HCT116 (cell line): ENCODE measurements around the gene FOXF1. TPM values are rescaled to one million over a fixed set of nuclear protein-coding genes. Genes with fewer than 3 reads are reported as not detected.
A peak's percentile ranks its signal among the peaks of the same experiment; 100 is the strongest.

ENCODE experiments used
- ATAC-seq: fragments of 200-7000 bp; cut with Tn5 transposase; 2 replicates; pipeline ENCODE4 v1.9.1; 2020; ENCODE audit warnings: mild to moderate bottlenecking, moderate library complexity
- BruUV-seq: library from RNA; stranded (reverse); fragments of 400-500 nt; replicated peaks from 2 replicates; lab custom pipeline; 2021; lab: Mats Ljungman, UMichigan
- CTCF ChIA-PET: fragments of 300-600 bp; sonication (Branson Sonifier 250); formaldehyde crosslinking; loops from one replicate; lab custom pipeline; 2021; ENCODE audit warnings: antibody characterized with exemption; lab: Charles Lee
- POLR2A ChIA-PET: fragments of 300-600, 350-600 bp; sonication (Branson Sonifier 250); formaldehyde crosslinking; loops from one replicate; lab custom pipeline; 2021; ENCODE audit warnings: antibody characterized with exemption; lab: Charles Lee
- RAD21 ChIA-PET, 2 experiments: fragments of 300-600 bp; sonication (Branson Sonifier 250); formaldehyde crosslinking; loops; one replicate each; lab custom pipeline; 2023; ENCODE audit warnings: low total read pairs in 2 of 2; ENCODE audit not compliant: uncharacterized antibody in 2 of 2, unreplicated experiment in 2 of 2, low non-redundant PET in 1 of 2; lab: Charles Lee
- DNase-seq: peaks from one replicate; pipeline ENCODE4 v3.0.0-alpha.2; 2010; ENCODE audit warnings: low read depth, low spot score
- H2AFZ ChIP-seq: fragments of 200-600 bp; shearing (Covaris generic), sonication (generic); 2 replicates; pipeline ENCODE4 v1.6.1; 2017; ENCODE audit warnings: low read depth, mixed run types, mixed read lengths, antibody characterized with exemption, low read length; ENCODE audit not compliant: poor library complexity, severe bottlenecking
- H3K27ac ChIP-seq: 2 replicates; pipeline ENCODE4 v1.5.1; 2012; ENCODE audit warnings: low read depth, low read length
- H3K27me3 ChIP-seq: fragments of 200-600 bp; sonication (generic); 2 replicates; pipeline ENCODE4 v1.6.1; 2016; ENCODE audit warnings: mixed run types, low read length, mixed read lengths; ENCODE audit not compliant: insufficient read depth
- H3K36me3 ChIP-seq, 2 experiments: fragments of 200-500 bp in 1 of 2; fragments of 200-600 bp in 1 of 2; sonication (Bioruptor generic) in 1 of 2; sonication (generic) in 1 of 2; 2 replicates each; pipeline versions ENCODE4 v1.5.1 to v1.6.1; 2014 to 2016; ENCODE audit warnings: low read length in 2 of 2, inconsistent platforms in 1 of 2, mixed read lengths in 1 of 2, mixed run types in 1 of 2; ENCODE audit not compliant: insufficient read depth in 2 of 2, control insufficient read depth in 1 of 2
- H3K4me1 ChIP-seq, 2 experiments: fragments of 200-600 bp in 1 of 2; sonication (generic) in 1 of 2; 2 replicates each; pipeline versions ENCODE4 v1.5.1 to v1.6.1; 2012 to 2017; ENCODE audit warnings: low read length in 2 of 2, inconsistent platforms in 1 of 2, mild to moderate bottlenecking in 1 of 2, mixed read lengths in 1 of 2, mixed run types in 1 of 2, moderate library complexity in 1 of 2; ENCODE audit not compliant: insufficient read depth in 2 of 2, control insufficient read depth in 1 of 2
- H3K4me2 ChIP-seq: fragments of 200-600 bp; sonication (generic); 2 replicates; pipeline ENCODE4 v1.6.1; 2017; ENCODE audit warnings: mixed run types, low read length, mixed read lengths
- H3K4me3 ChIP-seq, 2 experiments: fragments of 200-600 bp in 1 of 2; sonication (generic) in 1 of 2; replicated peaks in 1 of 2; 2 replicates each; pipeline ENCODE4 v1.5.1; 2011 to 2016; ENCODE audit warnings: low read length in 2 of 2, control low read depth in 1 of 2, low read depth in 1 of 2, mild to moderate bottlenecking in 1 of 2, mixed read lengths in 1 of 2, mixed run types in 1 of 2
- H3K79me2 ChIP-seq: fragments of 200-600 bp; sonication (generic); 2 replicates; pipeline ENCODE4 v1.6.1; 2017; ENCODE audit warnings: mild to moderate bottlenecking, mixed run types, low read length, moderate library complexity, mixed read lengths; ENCODE audit not compliant: insufficient read depth
- H3K9ac ChIP-seq: fragments of 200-600 bp; sonication (generic); 2 replicates; pipeline ENCODE4 v1.6.1; 2016; ENCODE audit warnings: low read length, mixed read lengths
- H3K9me2 ChIP-seq: fragments of 200-600 bp; sonication (generic), shearing (Covaris generic); 2 replicates; pipeline ENCODE4 v1.6.1; 2017; ENCODE audit warnings: mixed run types, mild to moderate bottlenecking, moderate library complexity; ENCODE audit not compliant: insufficient read depth
- H3K9me3 ChIP-seq, 2 experiments: fragments of 200-500 bp in 1 of 2; fragments of 200-600 bp in 1 of 2; sonication (Bioruptor generic) in 1 of 2; sonication (generic) in 1 of 2; 2 replicates each; pipeline ENCODE4 v1.6.1; 2014 to 2017; ENCODE audit warnings: low read length in 2 of 2, mixed read lengths in 2 of 2, inconsistent platforms in 1 of 2, low read depth in 1 of 2, mild to moderate bottlenecking in 1 of 2, mixed run types in 1 of 2, moderate library complexity in 1 of 2; ENCODE audit not compliant: control insufficient read depth in 1 of 2, insufficient read depth in 1 of 2
- H4K20me1 ChIP-seq: fragments of 200-600 bp; sonication (generic), shearing (Covaris generic); 2 replicates; pipeline ENCODE4 v1.6.1; 2017; ENCODE audit warnings: mixed run types, mild to moderate bottlenecking, moderate library complexity; ENCODE audit not compliant: insufficient read depth
- CBX3 ChIP-seq: IDR thresholded peaks from 2 replicates; pipeline ENCODE4 v1.6.1; 2012; ENCODE audit warnings: low read depth
- CTCF ChIP-seq, 3 experiments: fragments of 200-600 bp in 1 of 3; sonication (generic) in 1 of 3; IDR thresholded peaks in 2 of 3; conservative IDR thresholded peaks in 1 of 3; 2 replicates each; pipeline ENCODE4 v1.5.1; 2012 to 2017; ENCODE audit warnings: low read depth in 2 of 3, low read length in 2 of 3, antibody characterized with exemption in 1 of 3, borderline replicate concordance in 1 of 3, control low read depth in 1 of 3, mild to moderate bottlenecking in 1 of 3, mixed read lengths in 1 of 3, mixed run types in 1 of 3, moderate library complexity in 1 of 3; ENCODE audit not compliant: insufficient read depth in 1 of 3
- EGR1 ChIP-seq: IDR thresholded peaks from 2 replicates; pipeline ENCODE4 v1.6.1; 2012; ENCODE audit warnings: low read depth
- EZH2 ChIP-seq: fragments of 200-600 bp; sonication (generic); IDR thresholded peaks from 2 replicates; pipeline ENCODE4 v1.6.1; 2017; ENCODE audit warnings: antibody characterized with exemption, mixed run types
- JUND ChIP-seq: IDR thresholded peaks from 2 replicates; pipeline ENCODE4 v1.6.1; 2012
- MAX ChIP-seq: IDR thresholded peaks from 2 replicates; pipeline ENCODE4 v1.6.1; 2012
- POLR2A ChIP-seq: IDR thresholded peaks from 2 replicates; pipeline ENCODE4 v1.7.0; 2011; ENCODE audit warnings: borderline replicate concordance; ENCODE audit not compliant: insufficient read depth, insufficient read length; ENCODE audit errors: extremely low read depth
- RAD21 ChIP-seq: IDR thresholded peaks from 2 replicates; pipeline ENCODE4 v1.6.1; 2012; ENCODE audit warnings: low read depth, mild to moderate bottlenecking
- SIN3A ChIP-seq: IDR thresholded peaks from 2 replicates; pipeline ENCODE4 v1.6.1; 2012; ENCODE audit warnings: low read depth
- SP1 ChIP-seq: IDR thresholded peaks from 2 replicates; pipeline ENCODE4 v1.6.1; 2012; ENCODE audit warnings: low read depth
- SRF ChIP-seq: IDR thresholded peaks from 2 replicates; pipeline ENCODE4 v1.6.1; 2012; ENCODE audit warnings: low read depth
- YY1 ChIP-seq: IDR thresholded peaks from 2 replicates; pipeline ENCODE4 v1.6.1; 2011; ENCODE audit warnings: low read length, low read depth, moderate library complexity, mild to moderate bottlenecking; ENCODE audit not compliant: insufficient replicate concordance; ENCODE audit errors: extremely low read depth
- intact Hi-C: fragments of 100-400 bp; cut with micrococcal nuclease; formaldehyde crosslinking; loops from 2 replicates; pipeline ENCODE4 v1.10.0; 2022
- total RNA-seq: library from RNA; stranded (reverse); gene quantifications from one replicate; pipeline ENCODE4 v1.2.1, GENCODE V29; 2021; ENCODE audit not compliant: unreplicated experiment
- TF ChIP-seq, protein P1 (sequence below): IDR thresholded peaks from 2 replicates; pipeline ENCODE4 v1.6.1; 2011; ENCODE audit warnings: mild to moderate bottlenecking, low read length, moderate library complexity; ENCODE audit not compliant: insufficient replicate concordance; ENCODE audit errors: extremely low read depth
- TF ChIP-seq, protein P2 (sequence below): IDR thresholded peaks from 2 replicates; pipeline ENCODE4 v1.6.1; 2012

Gene FOXF1
- total RNA-seq, 1 experiment from 2014 or later: 2.4 TPM

DNA sequence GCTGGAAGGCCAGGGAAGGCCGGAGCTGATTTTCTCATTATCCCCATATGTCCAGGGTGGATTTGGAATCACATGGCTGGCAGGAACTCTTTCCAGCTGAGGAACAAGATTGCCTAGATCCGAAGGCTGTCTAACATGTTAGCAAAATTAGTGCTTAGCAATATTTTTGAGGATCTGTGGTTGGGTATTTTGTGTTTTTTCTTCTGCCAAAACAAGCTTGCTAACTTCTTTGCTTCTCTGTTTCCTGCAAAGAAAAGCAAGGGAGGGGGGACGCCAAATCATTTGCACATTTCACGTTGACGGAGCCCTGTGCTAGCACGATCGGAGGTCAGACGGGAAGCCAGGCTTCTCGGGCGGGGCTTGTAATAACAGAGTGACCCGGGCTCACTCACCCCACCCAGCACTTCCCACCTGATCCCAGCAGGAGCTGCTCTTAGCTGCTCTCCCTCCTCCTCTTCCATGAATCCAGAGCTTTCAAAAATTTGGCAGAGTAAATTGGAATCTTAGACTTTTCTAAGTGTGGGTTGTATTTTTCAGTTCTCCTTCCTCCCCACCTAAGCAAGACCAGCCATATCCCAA, 33.3 kb upstream of the FOXF1 start:
- Histone ChIP-seq H3K79me2 (no peaks in the 10 kb centered on the region), H4K20me1 (no peaks in the 10 kb centered on the region), H3K4me3 (no peak overlapping the region), H3K27me3 (peaks cover 50% of the 10 kb centered on the region; the same call in 1 of the 2 replicates), H2AFZ (no peak overlapping the region), H3K9ac (no peak overlapping the region), H3K9me3 (0 out of 4 replicates have a peak, but pooled peaks cover 0 to 3% of the 10 kb centered on the region in 2 experiments), H3K9me2 (no peaks in the 10 kb centered on the region), H3K4me1 (peaks cover 8 to 18% of the 10 kb centered on the region in 2 experiments; a peak in 3 of 4 replicates), H3K4me2 (no peak overlapping the region), H3K27ac (no peak overlapping the region), H3K36me3 (no peaks in the 10 kb centered on the region)
- POLR2A ChIA-PET: no interaction called here
- peak; percentile 70 for ATAC-seq
- no peak for TF ChIP-seq MAX
- TF ChIP-seq, protein P1, sequence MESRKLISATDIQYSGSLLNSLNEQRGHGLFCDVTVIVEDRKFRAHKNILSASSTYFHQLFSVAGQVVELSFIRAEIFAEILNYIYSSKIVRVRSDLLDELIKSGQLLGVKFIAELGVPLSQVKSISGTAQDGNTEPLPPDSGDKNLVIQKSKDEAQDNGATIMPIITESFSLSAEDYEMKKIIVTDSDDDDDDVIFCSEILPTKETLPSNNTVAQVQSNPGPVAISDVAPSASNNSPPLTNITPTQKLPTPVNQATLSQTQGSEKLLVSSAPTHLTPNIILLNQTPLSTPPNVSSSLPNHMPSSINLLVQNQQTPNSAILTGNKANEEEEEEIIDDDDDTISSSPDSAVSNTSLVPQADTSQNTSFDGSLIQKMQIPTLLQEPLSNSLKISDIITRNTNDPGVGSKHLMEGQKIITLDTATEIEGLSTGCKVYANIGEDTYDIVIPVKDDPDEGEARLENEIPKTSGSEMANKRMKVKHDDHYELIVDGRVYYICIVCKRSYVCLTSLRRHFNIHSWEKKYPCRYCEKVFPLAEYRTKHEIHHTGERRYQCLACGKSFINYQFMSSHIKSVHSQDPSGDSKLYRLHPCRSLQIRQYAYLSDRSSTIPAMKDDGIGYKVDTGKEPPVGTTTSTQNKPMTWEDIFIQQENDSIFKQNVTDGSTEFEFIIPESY: no peak
- no peak for TF ChIP-seq SIN3A
- no peak for TF ChIP-seq EZH2
- TF ChIP-seq CTCF (IDR thresholded peaks at IDR 0.05 in 2 of 3, conservative IDR thresholded peaks at IDR 0.05 in 1 of 3; ENCODE audit: borderline replicate concordance in 1 of 3, insufficient read depth in 1 of 3, low read depth in 2 of 3, low read length in 2 of 3): no peak; a peak in 1 of 6 replicates
- TF ChIP-seq, protein P2, sequence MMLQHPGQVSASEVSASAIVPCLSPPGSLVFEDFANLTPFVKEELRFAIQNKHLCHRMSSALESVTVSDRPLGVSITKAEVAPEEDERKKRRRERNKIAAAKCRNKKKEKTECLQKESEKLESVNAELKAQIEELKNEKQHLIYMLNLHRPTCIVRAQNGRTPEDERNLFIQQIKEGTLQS: no peak
- no peak for TF ChIP-seq YY1
- TF ChIP-seq JUND: no peak
- TF ChIP-seq POLR2A: no peak
- TF ChIP-seq EGR1: no peak
- TF ChIP-seq SRF: no peak
- no peak for TF ChIP-seq RAD21
- TF ChIP-seq CBX3: no peak
- TF ChIP-seq SP1: no peak
- BruUV-seq: no TSS peak
- no peak for DNase-seq
- CTCF ChIA-PET: interaction anchor here (1.1 to 1.9 kb wide), 3 partner anchors 41 to 404 kb away, joined by 3 to 7 read pairs (median 4); no protein-coding TSS in a partner anchor
- RAD21 ChIA-PET: interaction anchor here in 1 of 2 experiments (0.7 kb wide), 1 partner anchor 224 kb away, joined by 4 read pairs; no protein-coding TSS in a partner anchor
- intact Hi-C loops: no loop called here
